Keratinocyte (primary cell): ENCODE measurements around the gene LINGO1. TPM values are rescaled to one million over a fixed set of nuclear protein-coding genes. Genes with fewer than 3 reads are reported as not detected.

Experiments used
- DNase-seq: peaks from one replicate; pipeline ENCODE4 v3.0.0-alpha.2; 2011; ENCODE audit warnings: low read depth, missing footprints, low spot score
- FAIRE-seq: peaks from 2 replicates; lab custom pipeline; 2011; peaks lifted over from hg19 to GRCh38; lab: Jason Lieb, UNC
- H2AFZ ChIP-seq: 2 replicates; pipeline ENCODE4 v1.6.0; 2012; ENCODE audit warnings: low read length, control low read depth, inconsistent platforms; ENCODE audit not compliant: control insufficient read depth
- H3K27ac ChIP-seq: 2 replicates; pipeline ENCODE4 v1.5.1; 2011; ENCODE audit warnings: low read length; ENCODE audit not compliant: control insufficient read depth, insufficient read depth
- H3K27me3 ChIP-seq: 3 replicates; pipeline ENCODE4 v1.6.0; 2011; ENCODE audit warnings: low read length; ENCODE audit not compliant: control insufficient read depth, insufficient read depth; ENCODE audit errors: extremely low read depth
- H3K36me3 ChIP-seq, 2 experiments: 2 replicates in 1 of 2; 3 replicates in 1 of 2; pipeline ENCODE4 v1.5.1; 2011; ENCODE audit warnings: low read length in 2 of 2, mild to moderate bottlenecking in 1 of 2; ENCODE audit not compliant: control insufficient read depth in 2 of 2, insufficient read depth in 2 of 2; ENCODE audit errors: extremely low read depth in 1 of 2
- H3K4me1 ChIP-seq: 3 replicates; pipeline ENCODE4 v1.5.1; 2011; ENCODE audit warnings: low read length; ENCODE audit not compliant: control insufficient read depth, insufficient read depth; ENCODE audit errors: extremely low read depth
- H3K4me2 ChIP-seq: 3 replicates; pipeline ENCODE4 v1.6.0; 2011; ENCODE audit warnings: low read depth, low read length; ENCODE audit not compliant: control insufficient read depth, insufficient read depth; ENCODE audit errors: extremely low read depth
- H3K4me3 ChIP-seq, 3 experiments: fragments of 200-600 bp in 1 of 3; sonication (generic) in 1 of 3; 2 replicates in 2 of 3; 3 replicates in 1 of 3; pipeline ENCODE4 v1.5.1; 2011 to 2016; ENCODE audit warnings: low read length in 3 of 3, mild to moderate bottlenecking in 3 of 3, control low read depth in 2 of 3, inconsistent platforms in 1 of 3, low read depth in 1 of 3, mixed read lengths in 1 of 3, mixed run types in 1 of 3, moderate library complexity in 1 of 3; ENCODE audit not compliant: control insufficient read depth in 2 of 3, insufficient read depth in 2 of 3; ENCODE audit errors: extremely low read depth in 1 of 3
- H3K79me2 ChIP-seq: 2 replicates; pipeline ENCODE4 v1.6.0; 2012; ENCODE audit warnings: low read length; ENCODE audit not compliant: control insufficient read depth, insufficient read depth
- H3K9ac ChIP-seq: 3 replicates; pipeline ENCODE4 v1.6.0; 2011; ENCODE audit warnings: low read length; ENCODE audit not compliant: control insufficient read depth, insufficient read depth; ENCODE audit errors: extremely low read depth
- H3K9me1 ChIP-seq: 3 replicates; pipeline ENCODE4 v1.6.0; 2011; ENCODE audit warnings: low read length; ENCODE audit not compliant: control insufficient read depth, insufficient read depth; ENCODE audit errors: extremely low read depth
- H3K9me3 ChIP-seq: 2 replicates; pipeline ENCODE4 v1.5.1; 2012; ENCODE audit warnings: low read depth, low read length; ENCODE audit not compliant: control insufficient read depth
- H4K20me1 ChIP-seq: 3 replicates; pipeline ENCODE4 v1.6.0; 2011; ENCODE audit warnings: low read length; ENCODE audit not compliant: control insufficient read depth, insufficient read depth; ENCODE audit errors: extremely low read depth
- EZH2 ChIP-seq: IDR thresholded peaks from one replicate; pipeline ENCODE4 v1.6.1; 2012; ENCODE audit warnings: inconsistent platforms, mild to moderate bottlenecking, low read length, moderate library complexity
- dilution Hi-C: fragments of 300-500 bp; cut with MboI; formaldehyde crosslinking; loops from one replicate; pipeline ENCODE4 v1.7.0; 2020; ENCODE audit warnings: low sequenced_read_pairs; ENCODE audit not compliant: extremely low pct_ligation_motif_present
- polyA plus RNA-seq, 5 experiments: library from polyadenylated mRNA; depleted of rRNA in 3 of 5; stranded (reverse) in 3 of 5; stranded (forward) in 1 of 5; unstranded in 1 of 5; fragments of >200 nt; gene quantifications; 1 replicate in 1 of 5; 2 replicates in 3 of 5; 3 replicates in 1 of 5; pipeline versions ENCODE4 v1.2.1 to v1.2.3, GENCODE V29; 2011 to 2012; ENCODE audit warnings: missing spikeins in 2 of 5, low read depth in 1 of 5, low replicate concordance in 1 of 5
- TF ChIP-seq, protein P1 (sequence below), 3 experiments: IDR thresholded peaks in 1 of 3; conservative IDR thresholded peaks in 1 of 3; optimal IDR thresholded peaks in 1 of 3; 2 replicates in 2 of 3; 3 replicates in 1 of 3; pipeline versions ENCODE3 to v1.5.1; 2011; ENCODE audit warnings: low read length in 3 of 3, mild to moderate bottlenecking in 3 of 3, moderate library complexity in 2 of 3, control low read depth in 1 of 3, inconsistent platforms in 1 of 3; ENCODE audit not compliant: insufficient read depth in 2 of 3; ENCODE audit errors: extremely low read depth in 1 of 3

The LINGO1 gene
- polyA plus RNA-seq, 1 donor (not counting 4 experiments of a cell fraction or from before 2014, with no cell fraction given), result not detected

- no peak for TF ChIP-seq EZH2
- TF ChIP-seq, protein P1, sequence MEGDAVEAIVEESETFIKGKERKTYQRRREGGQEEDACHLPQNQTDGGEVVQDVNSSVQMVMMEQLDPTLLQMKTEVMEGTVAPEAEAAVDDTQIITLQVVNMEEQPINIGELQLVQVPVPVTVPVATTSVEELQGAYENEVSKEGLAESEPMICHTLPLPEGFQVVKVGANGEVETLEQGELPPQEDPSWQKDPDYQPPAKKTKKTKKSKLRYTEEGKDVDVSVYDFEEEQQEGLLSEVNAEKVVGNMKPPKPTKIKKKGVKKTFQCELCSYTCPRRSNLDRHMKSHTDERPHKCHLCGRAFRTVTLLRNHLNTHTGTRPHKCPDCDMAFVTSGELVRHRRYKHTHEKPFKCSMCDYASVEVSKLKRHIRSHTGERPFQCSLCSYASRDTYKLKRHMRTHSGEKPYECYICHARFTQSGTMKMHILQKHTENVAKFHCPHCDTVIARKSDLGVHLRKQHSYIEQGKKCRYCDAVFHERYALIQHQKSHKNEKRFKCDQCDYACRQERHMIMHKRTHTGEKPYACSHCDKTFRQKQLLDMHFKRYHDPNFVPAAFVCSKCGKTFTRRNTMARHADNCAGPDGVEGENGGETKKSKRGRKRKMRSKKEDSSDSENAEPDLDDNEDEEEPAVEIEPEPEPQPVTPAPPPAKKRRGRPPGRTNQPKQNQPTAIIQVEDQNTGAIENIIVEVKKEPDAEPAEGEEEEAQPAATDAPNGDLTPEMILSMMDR (optimal IDR thresholded peaks at IDR 0.05 in 1 of 3, IDR thresholded peaks at IDR 0.05 in 1 of 3, conservative IDR thresholded peaks at IDR 0.05 in 1 of 3; ENCODE audit: extremely low read depth in 1 of 3, insufficient read depth in 2 of 3, low read length in 3 of 3), result no peak
- no peak overlapping the region for H3K4me2 ChIP-seq
- no peak overlapping the region for H3K27ac ChIP-seq
- no peaks in the 10 kb centered on the region for H3K79me2 ChIP-seq
- H3K9ac ChIP-seq, result no peak overlapping the region
- FAIRE-seq (no peak), DNase-seq (no peak)
- H3K9me3 ChIP-seq, result no peaks in the 10 kb centered on the region
- no peaks in the 10 kb centered on the region for H4K20me1 ChIP-seq
- H3K4me1 ChIP-seq, result no peaks in the 10 kb centered on the region
- H3K9me1 ChIP-seq, result no peaks in the 10 kb centered on the region
- H3K4me3 ChIP-seq, result no peak overlapping the region
- dilution Hi-C loops, result no loop called here
- no peaks in the 10 kb centered on the region for H3K36me3 ChIP-seq
- no peak overlapping the region for H2AFZ ChIP-seq
- no peaks in the 10 kb centered on the region for H3K27me3 ChIP-seq
Measured at GRCh38 chr15:77620960-77621647, 11.6 kb downstream of the LINGO1 start.

- Histone ChIP-seq H3K27me3 (no peaks in the 10 kb centered on the region), H3K36me3 (no peaks in the 10 kb centered on the region), H3K9ac (no peak overlapping the region), H3K9me3 (no peaks in the 10 kb centered on the region), H2AFZ (no peak overlapping the region), H3K4me2 (no peak overlapping the region), H3K27ac (no peak overlapping the region), H3K79me2 (no peaks in the 10 kb centered on the region), H3K9me1 (no peaks in the 10 kb centered on the region), H3K4me3 (no peak overlapping the region), H4K20me1 (no peaks in the 10 kb centered on the region), H3K4me1 (no peaks in the 10 kb centered on the region)
- DNase-seq, result no peak
- TF ChIP-seq, protein P1 (optimal IDR thresholded peaks at IDR 0.05 in 1 of 3, IDR thresholded peaks at IDR 0.05 in 1 of 3, conservative IDR thresholded peaks at IDR 0.05 in 1 of 3; ENCODE audit: extremely low read depth in 1 of 3, insufficient read depth in 2 of 3, low read length in 3 of 3), result no peak
- no peak for TF ChIP-seq EZH2
- no peak for FAIRE-seq
- dilution Hi-C loops, result no loop called here
Measured at GRCh38 chr15:77620297-77620696, 12.4 kb downstream of the LINGO1 start.
